GM19025 (cell line): ENCODE data around the gene CRAT.

Experiments
- ATAC-seq: cut with Tn5 transposase; IDR thresholded peaks from one replicate; pipeline ENCODE4 v1.9.1; 2021; ENCODE audit warnings: mild to moderate bottlenecking, low read depth, moderate library complexity; ENCODE audit not compliant: unreplicated experiment

CRAT gene

DNA sequence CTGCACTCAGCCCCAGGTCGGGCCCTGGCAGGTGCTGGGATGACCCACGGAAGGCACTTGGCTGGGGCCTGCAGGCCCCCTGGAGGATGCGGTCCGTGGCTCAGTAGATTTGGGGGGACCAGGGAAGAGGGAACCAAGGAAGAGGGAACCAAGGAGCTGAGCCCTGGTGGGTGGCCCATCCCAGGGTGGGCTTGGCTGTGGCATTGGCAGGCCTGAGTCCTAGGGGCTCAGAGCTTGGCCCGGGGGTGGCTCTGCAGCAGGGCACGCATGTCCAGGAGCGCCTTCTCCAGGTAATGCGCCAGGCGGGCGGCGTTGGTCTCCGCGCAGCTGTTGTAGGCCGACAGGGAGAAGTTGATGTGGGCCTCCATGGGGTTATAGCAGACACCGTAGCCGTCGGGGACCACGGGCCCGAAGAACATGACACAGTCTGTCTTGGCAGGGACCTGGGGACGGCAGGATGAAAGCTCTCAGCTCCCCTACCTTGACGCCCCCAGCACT, 15.4 kb downstream of the CRAT start:
- ATAC-seq: no peak

DNA sequence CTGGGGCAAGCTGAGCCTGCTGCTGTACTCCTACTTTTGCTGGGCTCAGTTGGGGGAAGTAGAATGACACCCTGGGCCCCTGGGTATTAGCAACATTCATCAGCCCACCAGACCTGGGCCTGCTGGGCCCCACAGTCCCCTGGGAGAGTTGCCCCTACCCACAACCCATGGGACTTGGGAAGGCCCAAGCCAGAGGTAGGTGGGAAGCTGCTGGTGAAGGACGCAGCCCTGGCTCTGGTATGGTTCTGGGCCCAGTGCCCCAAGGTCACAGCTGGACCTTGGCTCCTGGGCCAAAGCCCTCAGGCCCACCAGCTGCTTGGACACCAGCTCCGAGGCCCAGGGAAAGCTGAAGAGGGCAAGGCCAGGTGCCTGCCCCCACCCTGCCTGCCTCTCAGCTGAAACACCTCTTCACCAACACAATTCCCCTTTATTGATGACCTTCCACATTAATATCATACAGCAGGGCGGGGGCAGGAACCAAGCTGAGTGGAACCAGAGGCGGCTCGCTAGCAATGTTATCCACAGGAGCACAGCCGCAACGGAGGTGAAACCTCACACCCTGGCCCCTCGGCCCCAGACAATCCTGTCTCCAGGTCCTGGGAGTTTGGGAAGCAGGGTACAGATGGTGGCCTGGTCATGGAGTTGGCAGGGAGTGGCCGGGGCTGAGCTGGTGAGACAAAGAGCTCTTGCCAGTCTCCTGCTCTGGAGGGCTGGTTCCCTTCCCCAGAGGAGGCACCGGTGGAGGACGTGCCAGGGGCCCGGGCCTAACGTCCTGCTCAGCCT, 16.0 kb downstream of the CRAT start:
- ATAC-seq: no peak

DNA sequence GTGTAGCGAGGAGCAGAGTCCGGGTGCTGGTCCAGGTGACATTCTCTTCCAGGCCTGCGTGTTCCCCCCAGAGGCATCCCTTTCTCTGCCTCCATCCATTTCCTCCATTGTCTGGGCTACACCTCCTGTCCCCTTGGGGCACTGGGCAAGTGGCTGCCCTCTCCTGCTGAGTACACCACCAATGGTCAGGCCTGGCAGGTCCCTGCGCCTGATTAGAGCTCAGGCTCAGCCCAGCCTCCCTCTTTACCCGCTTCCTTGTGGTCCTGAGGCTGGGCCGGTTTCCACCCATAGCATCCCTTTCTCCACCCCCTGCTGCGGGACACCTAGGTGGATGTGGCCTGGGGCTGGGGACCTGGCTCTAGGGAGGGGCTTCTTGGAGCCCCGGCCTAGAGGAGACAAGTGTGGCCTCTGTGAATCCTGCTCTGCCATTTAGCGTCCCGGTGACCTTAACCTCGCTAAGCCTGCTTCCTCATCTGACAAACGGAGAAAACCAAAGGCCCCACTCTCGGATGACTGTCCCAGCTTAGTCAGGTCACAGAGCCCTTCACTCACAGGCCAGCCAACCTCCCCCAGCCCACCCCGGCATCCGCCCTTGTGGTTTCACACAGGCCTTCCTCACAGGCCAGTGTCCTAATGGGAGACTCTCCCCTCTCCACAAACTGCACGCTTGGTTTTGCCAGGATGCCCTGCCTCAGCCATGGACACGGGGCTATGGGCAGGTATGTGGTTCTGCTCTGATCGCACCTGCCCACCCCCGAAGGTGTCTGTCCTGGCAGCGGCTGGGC, 16.8 kb downstream of the CRAT start:
- no peak for ATAC-seq

DNA sequence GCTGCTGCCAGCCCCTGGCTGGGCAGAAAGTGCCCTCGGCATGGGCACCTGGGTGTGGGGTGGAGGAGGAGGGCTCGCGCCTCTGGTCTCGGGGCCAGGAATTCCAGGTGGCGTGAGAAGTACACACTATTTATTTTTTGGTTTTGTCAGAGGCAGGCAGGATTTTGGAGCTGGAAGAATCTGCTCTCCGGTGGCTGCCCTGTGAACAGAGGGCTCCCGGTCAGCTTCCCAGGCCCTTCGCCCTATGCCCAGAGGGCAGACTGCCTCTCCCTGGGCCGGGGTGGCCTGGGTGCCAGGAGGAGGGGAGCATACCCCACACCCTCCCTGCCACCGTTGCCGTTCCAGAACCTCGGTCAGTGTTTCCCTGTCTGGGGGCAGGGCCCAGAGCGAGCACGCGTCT, 21.3 kb downstream of the CRAT start:
- no peak for ATAC-seq

DNA sequence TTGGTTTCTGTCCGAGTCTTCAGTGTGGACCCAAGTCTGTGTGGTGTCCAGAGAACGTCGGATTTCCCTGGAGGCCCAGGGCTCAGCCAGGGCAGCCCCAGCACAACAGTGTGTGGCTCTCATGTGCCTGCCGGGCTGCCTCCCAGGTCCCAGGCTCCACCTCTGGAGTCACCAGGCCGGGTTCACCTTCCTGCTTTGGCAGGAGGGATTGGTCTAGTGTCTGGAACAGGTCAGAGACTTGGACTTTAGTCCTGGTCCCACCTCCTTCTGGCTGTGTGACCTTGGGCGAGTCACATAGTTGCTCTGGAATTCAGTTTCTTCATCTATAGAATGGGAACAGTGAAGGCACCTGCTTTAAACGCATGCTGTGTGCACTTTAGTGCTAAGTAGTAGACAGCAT, 26.5 kb downstream of the CRAT start:
- no peak for ATAC-seq

DNA sequence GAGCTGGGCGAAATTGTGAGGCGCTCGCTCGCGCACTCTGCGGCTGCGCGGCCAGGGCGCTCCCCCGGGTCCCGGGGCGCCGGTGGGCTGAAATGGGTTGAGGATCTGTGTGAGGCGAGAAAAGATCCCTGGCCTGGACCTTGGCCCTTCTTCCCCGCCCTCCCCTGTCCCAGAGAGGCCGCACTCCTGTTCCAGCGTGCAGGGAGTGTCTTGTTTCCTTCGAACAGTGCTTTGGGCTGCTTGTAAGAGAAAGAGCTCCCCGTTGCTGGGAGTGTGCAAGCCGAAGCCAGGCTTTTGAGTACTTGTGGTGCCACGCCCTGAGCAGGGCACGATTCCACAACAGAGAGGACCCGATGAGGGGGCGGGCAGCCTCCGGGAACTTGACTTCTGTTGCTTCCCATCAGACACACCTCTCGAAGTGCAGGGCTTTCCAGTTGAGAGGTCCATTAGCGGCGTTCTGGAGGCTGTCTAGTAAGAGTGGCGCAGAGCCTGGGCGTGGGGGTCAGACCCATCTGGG, 29.1 kb downstream of the CRAT start:
- ATAC-seq: no peak

DNA sequence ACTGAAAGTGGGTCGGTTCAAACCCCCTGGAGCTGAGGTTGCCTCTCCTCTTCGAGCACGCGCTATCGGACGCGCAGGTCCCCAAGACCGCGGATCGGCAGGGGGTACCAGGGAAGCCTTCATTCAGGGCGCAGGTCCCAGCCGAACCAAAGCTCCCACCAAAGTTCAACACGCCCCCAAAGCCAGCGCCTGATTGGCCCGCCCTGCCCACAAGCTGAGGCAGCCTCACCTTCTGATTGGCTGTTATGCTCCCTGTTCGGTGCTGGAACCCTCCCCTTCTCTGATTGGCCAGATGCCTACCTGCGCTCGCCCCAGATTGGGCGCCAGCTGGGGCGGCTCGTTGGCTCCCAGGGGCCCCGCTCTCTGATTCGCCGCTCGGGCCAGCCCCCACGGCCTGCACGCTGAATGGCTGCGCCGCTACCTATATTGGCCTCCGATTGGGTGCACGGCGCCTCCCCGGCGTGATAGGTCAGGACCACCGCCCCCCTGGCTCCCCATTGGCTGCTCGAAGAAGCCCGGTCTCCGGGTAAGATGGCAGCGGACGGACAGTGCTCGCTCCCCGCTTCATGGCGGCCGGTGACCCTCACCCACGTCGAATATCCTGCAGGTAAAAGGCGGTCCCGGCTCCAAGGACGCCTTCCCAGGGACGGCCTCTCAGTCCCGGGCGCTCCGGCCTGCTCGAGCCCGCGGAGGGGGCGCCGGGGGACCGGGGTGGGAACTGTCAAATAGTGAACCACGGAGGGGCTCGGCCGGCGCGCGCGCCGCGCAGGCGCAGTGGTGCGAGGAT, 29.8 kb downstream of the CRAT start, which contains the start of gene DOLPP1:
Gene DOLPP1 (plus strand): TSS at position 511 of the 787 bp plus-strand sequence. CDS start 21 bp downstream, at position 532.
- ATAC-seq: peak; percentile 95

DNA sequence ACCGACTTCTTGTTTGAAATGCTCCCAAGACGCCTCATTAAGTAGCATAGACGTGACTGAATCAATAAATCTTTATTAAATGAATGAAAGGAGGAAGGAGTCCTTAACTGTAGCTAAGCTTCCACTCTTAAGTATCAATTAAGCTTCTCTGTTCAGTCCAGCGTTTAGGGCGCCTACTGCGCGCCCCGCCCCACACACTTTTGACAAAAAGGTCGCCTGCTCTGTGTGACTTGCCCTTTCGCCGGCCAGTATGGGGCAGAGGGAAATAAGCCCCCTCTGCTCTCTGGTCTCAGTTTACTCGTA, 30.3 kb downstream of the CRAT start:
- ATAC-seq: no peak

DNA sequence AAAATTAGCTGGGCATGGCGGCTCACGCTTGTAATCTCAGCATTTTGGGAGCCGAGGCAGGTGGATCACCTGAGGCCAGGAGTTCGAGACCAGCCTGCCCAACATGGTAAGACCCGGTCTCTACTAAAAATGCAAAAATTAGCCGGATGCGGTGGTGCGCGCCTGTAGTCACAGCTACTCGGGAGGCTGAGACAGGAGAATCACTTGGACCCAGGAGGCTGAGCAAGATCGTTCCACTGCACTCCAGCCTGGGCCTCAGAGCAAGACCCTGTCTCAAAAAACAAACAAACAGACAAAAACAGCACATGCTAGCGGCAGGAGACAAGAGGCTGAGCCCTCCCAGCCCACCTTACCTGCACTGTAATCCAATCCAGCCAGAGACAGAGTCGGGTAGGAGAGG, 30.8 kb downstream of the CRAT start:
- no peak for ATAC-seq

DNA sequence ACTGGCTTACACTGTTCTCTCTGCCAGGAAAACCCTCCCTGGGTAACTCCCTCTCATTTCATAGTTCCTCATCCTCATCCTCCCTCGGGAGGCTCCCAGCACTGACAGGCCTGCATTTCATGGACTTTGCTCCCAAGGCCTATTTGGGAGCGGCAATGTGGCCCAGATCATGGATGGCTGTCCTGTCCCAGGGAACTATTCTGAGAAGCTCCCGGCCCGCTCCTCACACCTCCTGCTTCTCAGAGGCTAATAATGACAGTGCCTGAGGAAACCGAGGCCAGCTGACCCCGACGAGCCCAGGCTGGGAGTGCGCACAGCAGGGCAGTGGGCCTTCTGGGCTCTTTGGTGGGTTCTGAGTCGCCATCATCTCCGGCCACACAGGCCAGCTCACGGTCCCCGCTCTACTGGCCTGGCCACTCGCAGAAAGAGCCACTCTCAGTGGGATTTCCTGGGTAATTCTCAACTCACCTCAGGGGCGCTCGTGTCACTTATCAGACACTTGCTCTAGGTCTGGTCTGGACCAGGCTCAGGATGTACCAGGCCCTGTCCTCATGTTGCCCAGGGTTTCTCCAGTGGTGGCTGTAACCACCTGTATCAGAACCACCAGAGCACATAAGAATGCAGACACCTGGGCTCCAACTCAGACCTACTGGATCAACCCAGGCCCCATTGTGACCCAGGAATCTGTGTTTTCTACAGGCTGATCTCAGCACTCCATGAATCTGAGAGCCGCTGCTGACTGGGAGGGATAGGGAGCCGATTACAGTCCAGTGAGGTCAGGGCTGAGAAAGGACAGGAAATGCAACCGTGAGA, 31.7 kb downstream of the CRAT start:
- ATAC-seq: no peak

DNA sequence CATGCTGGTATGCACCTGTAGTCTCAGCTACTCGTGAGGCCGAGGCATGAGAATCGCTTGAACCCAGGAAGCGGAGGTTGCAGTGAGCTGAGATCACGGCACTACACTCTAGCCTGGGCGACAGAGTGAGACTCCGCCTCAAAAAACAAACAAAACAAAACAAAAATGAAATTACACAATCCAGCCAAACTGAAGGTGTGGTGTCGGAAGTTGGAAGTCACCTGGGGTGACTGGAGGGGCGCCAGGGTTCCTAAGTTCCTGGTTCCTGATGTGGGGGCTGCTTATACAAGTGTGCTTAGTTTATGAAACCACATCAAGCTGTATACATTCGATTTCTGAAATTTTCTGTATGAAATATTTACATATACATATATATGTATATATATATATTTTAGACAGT, 33.4 kb downstream of the CRAT start:
- no peak for ATAC-seq

DNA sequence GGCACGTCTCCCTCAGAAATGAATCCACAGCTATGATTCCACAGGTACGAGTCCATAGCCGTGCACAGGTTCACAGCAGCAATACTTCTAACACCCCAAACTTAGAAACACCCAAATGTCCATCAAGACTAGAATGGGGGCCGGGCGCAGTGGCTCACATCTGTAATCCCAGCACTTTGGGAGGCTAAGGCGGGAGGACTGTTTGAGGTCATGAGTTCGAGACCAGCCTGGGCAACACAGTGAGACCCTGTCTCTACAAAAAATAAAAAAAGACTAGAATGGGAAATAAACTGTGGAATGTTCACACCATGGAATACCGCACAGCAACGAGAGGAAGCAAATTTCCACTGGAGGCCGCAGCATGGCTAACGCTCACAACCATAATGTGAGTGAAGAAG, 34.0 kb downstream of the CRAT start:
- no peak for ATAC-seq

DNA sequence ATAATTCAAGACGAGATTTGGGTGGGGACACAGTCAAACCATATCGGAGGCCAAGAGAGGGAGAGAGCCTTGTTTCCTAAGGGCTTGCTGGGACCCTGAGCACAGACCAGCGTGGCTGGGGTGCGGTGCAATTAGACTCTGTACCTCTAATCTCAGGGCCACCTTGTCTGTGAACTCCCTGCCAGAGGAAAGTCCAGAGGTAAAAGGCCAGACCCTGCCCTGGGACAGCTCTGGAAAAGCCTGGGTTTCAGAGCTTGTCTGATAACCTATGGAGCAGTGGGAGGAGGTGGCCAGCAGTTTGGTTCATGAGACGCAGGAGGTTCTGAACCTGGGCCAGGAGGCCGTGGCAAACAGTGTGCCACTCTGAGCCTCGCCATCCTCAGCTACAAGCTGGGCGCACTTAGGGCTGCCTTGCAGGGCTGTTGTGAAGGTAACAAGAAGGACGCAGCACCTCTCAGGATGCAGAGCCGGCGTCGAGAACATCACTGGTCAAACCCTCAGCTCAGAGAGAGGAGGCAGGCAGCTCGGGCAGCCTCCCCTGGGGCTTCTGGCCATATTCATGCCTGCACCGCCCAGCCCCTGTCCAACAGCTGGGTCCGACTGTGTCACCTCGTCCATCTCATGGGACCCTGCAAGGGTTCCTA, 34.5 kb downstream of the CRAT start:
- no peak for ATAC-seq

DNA sequence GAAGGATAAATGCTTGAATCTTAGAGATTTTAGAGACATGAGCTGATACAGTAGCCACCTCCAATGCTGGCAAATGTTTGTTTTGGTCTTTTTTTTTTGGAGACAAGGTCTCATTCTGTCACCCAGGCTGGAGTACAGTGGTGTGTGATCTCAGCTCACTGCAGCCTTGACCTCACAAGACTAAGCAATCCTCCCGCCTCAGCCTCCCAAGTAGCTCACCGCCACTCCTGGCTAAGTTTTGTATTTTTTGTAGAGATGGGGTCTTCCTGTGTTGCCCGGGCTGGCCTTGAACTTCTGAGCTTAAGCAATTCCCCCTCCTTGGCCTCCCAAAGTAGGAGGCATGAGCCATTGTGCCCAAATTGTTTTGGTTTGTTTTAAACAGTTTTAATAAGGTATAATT, 36.5 kb downstream of the CRAT start:
- no peak for ATAC-seq

DNA sequence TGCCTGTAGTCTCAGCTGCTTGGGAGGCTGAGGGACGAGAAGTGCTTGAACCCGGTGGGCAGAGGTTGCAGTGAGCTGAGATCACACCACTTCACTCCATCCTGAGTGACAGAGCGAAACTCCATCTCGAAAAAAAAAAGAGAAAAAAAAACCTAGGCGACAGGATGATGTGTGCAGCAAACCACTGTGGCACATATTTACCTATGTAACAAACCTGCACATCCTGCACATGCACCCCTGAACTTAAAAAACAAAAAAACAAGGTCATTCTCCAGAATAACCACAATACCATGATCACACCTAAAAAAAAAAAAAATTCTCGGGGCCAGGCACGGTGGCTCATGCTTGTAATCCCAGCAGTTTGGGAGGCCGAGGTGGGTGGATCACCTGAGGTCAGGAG, 37.2 kb downstream of the CRAT start:
- no peak for ATAC-seq

DNA sequence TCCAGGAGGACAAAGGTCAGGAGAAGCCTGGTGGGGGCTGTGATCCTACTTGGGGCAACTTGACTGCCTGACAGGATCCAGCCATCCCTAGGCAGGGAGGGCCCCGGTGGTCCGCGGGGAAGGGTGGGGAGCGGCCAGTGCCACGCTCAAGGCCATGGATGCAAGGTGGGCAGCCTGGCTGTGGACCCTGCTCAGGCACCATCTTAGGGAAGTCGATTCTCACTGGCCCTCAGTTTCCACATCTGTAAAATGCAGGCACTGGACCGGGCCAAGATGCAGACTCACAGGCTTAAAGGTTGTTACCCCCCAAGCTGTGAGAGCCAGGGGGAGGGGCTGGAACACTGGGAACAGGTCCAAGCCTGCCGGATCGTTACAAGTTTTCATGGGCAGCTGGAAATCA, 38.4 kb downstream of the CRAT start:
- ATAC-seq: no peak

DNA sequence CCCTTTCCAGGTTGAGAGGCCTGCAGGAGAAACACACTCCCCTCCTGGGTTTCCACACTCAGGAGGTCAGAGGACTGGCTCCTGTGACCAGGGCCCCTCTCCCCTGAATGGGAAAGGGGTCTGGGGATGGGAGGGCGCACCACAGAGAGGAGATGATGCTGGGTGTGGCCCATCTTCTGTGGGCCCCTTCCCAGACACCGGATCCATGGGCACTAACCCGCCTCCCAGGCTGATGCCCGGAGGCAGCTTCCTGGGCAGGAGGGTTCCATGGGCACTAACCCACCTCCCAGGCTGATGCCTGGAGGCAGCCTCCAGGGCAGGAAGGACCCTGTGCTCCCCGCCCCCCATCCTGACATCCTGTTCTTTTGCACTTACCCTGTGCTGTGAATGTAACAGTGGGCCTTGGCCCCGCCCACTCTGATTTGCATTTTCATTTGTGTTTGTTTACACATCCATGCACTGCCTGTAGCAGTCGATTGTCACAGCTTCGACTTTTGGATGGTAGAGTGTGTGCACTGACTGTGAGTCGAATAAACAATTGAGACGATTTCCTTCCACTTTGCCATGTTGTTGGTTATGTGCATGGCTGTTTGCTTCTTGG, 39.0 kb downstream of the CRAT start:
- ATAC-seq: no peak

DNA sequence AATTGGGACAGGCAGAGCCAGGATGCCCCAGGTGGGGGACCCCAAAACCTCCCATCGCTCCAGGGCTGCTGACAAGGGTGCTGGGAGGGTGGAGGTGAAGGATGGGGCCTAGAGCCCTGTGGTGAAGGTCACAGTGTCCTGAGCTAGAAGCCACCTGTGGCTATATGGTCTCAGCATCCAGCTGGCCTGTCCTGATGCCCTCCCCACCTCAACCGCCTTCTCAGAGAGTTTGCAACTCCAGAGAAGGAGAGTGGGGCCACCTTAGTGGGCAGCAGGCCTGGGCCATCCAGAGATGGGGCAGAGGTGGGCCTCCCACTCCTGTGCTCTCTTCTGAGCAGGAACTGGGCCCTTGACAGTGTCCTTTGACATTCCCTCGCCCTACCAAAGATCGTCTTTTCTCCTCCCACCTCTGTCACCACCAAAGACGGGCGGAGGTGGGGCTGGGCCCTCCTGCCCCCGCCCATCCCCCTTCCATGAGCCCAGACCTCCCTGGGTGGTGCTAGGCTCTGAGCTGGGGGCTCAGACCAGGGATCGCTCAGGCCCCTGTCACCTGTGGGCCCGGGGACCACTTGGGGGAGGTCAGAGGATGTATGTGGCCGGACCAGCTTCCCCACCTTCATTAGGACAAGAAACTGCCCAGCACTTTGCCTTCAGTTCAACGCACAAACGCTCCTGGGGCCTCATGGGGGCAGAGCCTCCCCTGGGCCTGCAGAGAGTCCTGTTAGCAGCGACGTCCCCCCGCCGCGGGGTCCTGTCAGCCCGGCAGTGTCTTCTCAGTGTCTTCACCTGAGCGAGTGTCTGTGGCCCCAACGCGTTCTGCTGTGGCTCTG, 39.7 kb downstream of the CRAT start:
- no peak for ATAC-seq
